GM12875 (cell line): ENCODE measurements around the gene CCNY.

Source experiments
- H3K4me3 ChIP-seq: one replicate; pipeline ENCODE4 v1.5.1; 2011; ENCODE audit warnings: low read depth, low read length, control low read depth
- TF ChIP-seq, protein P1 (sequence below): IDR thresholded peaks from 2 replicates; pipeline ENCODE4 v1.5.1; 2011; ENCODE audit warnings: low read depth, mild to moderate bottlenecking, control low read depth, inconsistent platforms, low read length, moderate library complexity, borderline replicate concordance; ENCODE audit not compliant: insufficient read depth

The CCNY gene

DNA sequence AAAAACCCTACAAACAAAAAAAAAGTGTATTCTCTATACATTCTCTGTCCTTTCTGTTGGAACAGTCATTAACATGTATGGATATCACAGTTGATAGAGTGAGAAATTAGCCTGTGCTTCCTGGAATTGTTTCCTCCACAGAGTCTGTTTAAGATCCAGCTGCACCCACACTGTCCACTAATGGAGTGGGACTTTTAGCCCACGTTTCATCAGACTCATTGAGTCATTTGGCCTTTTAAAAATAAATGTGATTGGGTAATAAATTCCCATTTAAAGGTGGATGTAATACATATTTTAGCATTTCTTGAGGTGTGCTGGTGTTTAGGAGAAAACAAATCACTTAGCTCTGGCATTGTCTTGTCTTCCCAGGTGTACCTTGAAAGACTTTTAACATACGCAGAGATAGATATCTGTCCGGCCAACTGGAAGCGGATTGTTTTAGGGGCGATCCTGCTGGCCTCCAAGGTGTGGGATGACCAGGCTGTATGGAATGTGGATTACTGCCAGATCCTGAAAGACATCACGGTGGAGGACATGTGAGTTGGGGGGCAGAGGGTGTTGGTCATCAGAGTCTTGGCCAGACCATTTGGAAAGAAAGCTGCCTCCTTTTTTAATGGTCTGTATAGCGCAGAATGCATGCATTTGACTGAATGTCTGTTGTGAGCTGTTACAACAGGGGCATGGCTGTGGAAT is 216.5 kb downstream of the CCNY start:
- no peak overlapping the region for H3K4me3 ChIP-seq
- TF ChIP-seq, protein P1, sequence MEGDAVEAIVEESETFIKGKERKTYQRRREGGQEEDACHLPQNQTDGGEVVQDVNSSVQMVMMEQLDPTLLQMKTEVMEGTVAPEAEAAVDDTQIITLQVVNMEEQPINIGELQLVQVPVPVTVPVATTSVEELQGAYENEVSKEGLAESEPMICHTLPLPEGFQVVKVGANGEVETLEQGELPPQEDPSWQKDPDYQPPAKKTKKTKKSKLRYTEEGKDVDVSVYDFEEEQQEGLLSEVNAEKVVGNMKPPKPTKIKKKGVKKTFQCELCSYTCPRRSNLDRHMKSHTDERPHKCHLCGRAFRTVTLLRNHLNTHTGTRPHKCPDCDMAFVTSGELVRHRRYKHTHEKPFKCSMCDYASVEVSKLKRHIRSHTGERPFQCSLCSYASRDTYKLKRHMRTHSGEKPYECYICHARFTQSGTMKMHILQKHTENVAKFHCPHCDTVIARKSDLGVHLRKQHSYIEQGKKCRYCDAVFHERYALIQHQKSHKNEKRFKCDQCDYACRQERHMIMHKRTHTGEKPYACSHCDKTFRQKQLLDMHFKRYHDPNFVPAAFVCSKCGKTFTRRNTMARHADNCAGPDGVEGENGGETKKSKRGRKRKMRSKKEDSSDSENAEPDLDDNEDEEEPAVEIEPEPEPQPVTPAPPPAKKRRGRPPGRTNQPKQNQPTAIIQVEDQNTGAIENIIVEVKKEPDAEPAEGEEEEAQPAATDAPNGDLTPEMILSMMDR = no peak

DNA sequence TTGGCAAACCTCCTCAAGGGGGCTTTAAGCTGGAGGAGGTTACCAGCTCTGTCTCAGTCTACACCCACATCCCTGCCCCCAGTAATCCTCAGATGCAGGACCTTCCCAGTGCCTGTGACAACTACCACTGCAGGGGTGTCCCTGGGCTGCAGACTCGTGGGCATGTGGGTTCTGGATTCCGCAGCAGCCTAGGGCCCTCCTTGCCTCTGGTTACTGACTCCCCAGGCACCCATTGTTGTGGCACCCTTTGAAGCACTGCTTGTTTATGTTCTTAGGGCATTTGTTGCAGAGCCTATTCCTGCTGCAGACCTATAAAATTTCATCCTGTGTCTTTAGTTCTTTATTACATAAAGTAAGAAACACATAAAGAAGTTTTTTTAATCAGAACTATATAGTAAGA is 217.7 kb downstream of the CCNY start:
- TF ChIP-seq, protein P1 = no peak
- no peak overlapping the region for H3K4me3 ChIP-seq

DNA sequence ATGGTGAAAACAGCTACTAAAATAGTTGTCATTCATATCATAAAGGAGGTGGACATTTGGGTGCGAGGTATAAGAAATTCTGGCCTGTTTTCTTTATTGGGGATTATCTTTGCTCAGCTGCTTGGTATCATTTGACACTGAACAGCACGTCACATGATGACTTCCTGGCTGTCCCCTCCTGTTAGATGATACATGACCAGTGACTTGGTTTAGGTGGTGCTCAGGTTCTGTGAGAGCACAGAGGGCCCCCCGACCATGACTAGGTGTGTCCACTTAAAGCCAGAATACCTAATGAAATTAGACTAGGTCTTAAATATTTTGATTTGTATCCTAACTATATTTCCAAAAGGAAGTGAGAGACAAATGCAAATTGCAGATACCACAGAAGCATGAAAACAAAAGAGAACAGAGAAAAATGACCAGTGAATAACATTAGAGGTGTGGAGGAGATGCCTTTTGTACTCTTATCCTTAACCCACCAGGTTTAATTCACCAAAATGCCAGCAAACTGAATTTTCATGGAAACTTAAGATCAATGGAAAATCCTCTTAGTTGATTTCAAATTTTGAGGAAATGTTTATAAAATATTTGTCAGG is 218.2 kb downstream of the CCNY start:
- H3K4me3 ChIP-seq = no peak overlapping the region
- TF ChIP-seq, protein P1 = no peak

DNA sequence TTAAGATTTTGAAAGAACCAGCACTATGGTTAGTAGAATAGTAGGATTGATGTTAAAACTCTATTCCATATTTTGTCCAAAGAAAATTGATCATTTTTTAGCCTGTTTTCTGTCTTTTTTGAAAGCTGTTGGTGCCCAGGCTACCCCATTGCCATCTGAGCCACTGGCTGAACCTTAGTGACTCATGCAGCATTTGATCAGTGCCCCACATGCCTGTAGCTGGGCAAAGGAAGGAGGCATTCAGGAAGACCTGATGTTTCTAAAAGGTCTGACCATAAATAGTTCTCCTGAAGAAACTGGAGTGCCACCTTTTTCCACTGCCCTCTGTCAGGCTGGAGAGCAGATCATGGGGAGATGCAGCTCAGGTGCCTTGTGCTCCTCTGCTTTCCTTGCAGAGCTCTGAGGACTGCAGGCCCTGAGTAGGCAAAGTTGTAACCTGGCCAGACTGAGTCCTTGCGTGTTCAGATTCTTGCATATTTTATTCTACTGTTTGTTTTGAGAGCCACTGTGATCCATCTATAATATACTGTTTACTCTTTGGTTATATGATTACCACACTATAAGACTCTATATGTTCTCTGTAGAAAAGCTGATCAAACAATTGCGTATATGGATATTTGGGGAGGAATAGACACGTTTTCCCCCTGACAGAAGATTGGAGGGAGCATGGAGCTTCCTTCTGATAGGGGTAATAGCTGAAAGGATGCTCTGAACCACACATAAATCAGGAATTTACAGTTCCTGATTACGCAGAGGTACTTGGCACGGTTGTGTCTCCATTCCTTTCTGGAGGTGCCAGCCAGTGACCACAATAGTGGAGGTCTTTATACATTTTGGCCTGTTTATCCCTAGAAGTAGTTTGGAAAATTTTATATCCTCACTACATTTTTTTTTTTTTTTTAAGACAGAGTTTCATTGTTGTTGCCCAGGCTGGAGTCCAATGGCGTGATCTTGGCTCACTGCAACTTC is 219.9 kb downstream of the CCNY start:
- TF ChIP-seq, protein P1 = no peak
- no peak overlapping the region for H3K4me3 ChIP-seq

DNA sequence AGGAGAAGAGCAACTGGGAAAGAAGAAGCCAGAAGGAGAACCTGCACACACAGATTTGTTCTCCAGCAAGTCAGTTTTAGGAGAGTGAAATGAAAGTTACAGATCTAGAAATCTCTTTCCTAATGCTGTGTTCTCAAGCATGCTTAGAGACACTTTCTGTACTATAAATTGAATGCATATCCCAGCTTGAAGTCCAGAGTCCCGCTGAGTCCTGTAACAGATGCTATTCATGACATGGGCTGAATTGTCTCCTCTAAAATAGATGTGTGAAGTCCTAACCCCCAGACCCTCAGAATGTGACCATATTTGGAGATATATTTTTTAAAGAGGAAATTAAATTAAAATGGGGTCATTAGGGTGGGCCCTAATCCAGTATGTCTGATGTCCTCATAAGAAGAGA is 222.0 kb downstream of the CCNY start:
- H3K4me3 ChIP-seq = no peak overlapping the region
- TF ChIP-seq, protein P1 = no peak

DNA sequence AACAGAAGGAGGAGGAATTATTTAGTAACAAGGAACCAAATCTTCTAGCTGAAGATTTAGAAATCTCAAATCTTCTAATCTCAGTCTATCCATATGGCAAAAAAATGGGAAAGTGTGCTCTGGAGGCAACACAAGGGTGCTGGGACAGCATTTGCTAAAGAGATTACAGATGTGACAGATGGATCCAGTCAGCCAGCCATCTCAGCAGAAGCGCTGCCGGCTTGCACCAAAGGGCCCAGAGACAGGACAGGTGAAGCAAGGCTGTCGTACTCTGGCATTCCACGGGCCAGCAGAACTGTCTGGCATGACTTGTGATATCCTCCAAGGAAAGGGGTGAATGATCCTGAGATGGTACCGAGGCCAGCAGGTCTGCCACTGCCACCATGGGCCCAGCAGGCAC is 223.1 kb downstream of the CCNY start:
- TF ChIP-seq, protein P1 = no peak
- H3K4me3 ChIP-seq = no peak overlapping the region
